HCT116 (cell line): ENCODE data around the gene HAPLN2. TPM values are rescaled to one million over a fixed set of nuclear protein-coding genes. Genes with fewer than 3 reads are reported as not detected.

Source experiments
- ATAC-seq: fragments of 200-7000 bp; cut with Tn5 transposase; 2 replicates; pipeline ENCODE4 v1.9.1; 2020; ENCODE audit warnings: mild to moderate bottlenecking, moderate library complexity
- BruUV-seq: library from RNA; stranded (reverse); fragments of 400-500 nt; replicated peaks from 2 replicates; lab custom pipeline; 2021; lab: Mats Ljungman, UMichigan
- CTCF ChIA-PET: fragments of 300-600 bp; sonication (Branson Sonifier 250); formaldehyde crosslinking; loops from one replicate; lab custom pipeline; 2021; ENCODE audit warnings: antibody characterized with exemption; lab: Charles Lee
- POLR2A ChIA-PET: fragments of 300-600, 350-600 bp; sonication (Branson Sonifier 250); formaldehyde crosslinking; loops from one replicate; lab custom pipeline; 2021; ENCODE audit warnings: antibody characterized with exemption; lab: Charles Lee
- RAD21 ChIA-PET, 2 experiments: fragments of 300-600 bp; sonication (Branson Sonifier 250); formaldehyde crosslinking; loops; one replicate each; lab custom pipeline; 2023; ENCODE audit warnings: low total read pairs in 2 of 2; ENCODE audit not compliant: uncharacterized antibody in 2 of 2, unreplicated experiment in 2 of 2, low non-redundant PET in 1 of 2; lab: Charles Lee
- DNase-seq: peaks from one replicate; pipeline ENCODE4 v3.0.0-alpha.2; 2010; ENCODE audit warnings: low read depth, low spot score
- H2AFZ ChIP-seq: fragments of 200-600 bp; shearing (Covaris generic), sonication (generic); 2 replicates; pipeline ENCODE4 v1.6.1; 2017; ENCODE audit warnings: low read depth, mixed run types, mixed read lengths, antibody characterized with exemption, low read length; ENCODE audit not compliant: poor library complexity, severe bottlenecking
- H3K27ac ChIP-seq: 2 replicates; pipeline ENCODE4 v1.5.1; 2012; ENCODE audit warnings: low read depth, low read length
- H3K27me3 ChIP-seq: fragments of 200-600 bp; sonication (generic); 2 replicates; pipeline ENCODE4 v1.6.1; 2016; ENCODE audit warnings: mixed run types, low read length, mixed read lengths; ENCODE audit not compliant: insufficient read depth
- H3K36me3 ChIP-seq, 2 experiments: fragments of 200-500 bp in 1 of 2; fragments of 200-600 bp in 1 of 2; sonication (Bioruptor generic) in 1 of 2; sonication (generic) in 1 of 2; 2 replicates each; pipeline versions ENCODE4 v1.5.1 to v1.6.1; 2014 to 2016; ENCODE audit warnings: low read length in 2 of 2, inconsistent platforms in 1 of 2, mixed read lengths in 1 of 2, mixed run types in 1 of 2; ENCODE audit not compliant: insufficient read depth in 2 of 2, control insufficient read depth in 1 of 2
- H3K4me1 ChIP-seq, 2 experiments: fragments of 200-600 bp in 1 of 2; sonication (generic) in 1 of 2; 2 replicates each; pipeline versions ENCODE4 v1.5.1 to v1.6.1; 2012 to 2017; ENCODE audit warnings: low read length in 2 of 2, inconsistent platforms in 1 of 2, mild to moderate bottlenecking in 1 of 2, mixed read lengths in 1 of 2, mixed run types in 1 of 2, moderate library complexity in 1 of 2; ENCODE audit not compliant: insufficient read depth in 2 of 2, control insufficient read depth in 1 of 2
- H3K4me2 ChIP-seq: fragments of 200-600 bp; sonication (generic); 2 replicates; pipeline ENCODE4 v1.6.1; 2017; ENCODE audit warnings: mixed run types, low read length, mixed read lengths
- H3K4me3 ChIP-seq, 2 experiments: fragments of 200-600 bp in 1 of 2; sonication (generic) in 1 of 2; replicated peaks in 1 of 2; 2 replicates each; pipeline ENCODE4 v1.5.1; 2011 to 2016; ENCODE audit warnings: low read length in 2 of 2, control low read depth in 1 of 2, low read depth in 1 of 2, mild to moderate bottlenecking in 1 of 2, mixed read lengths in 1 of 2, mixed run types in 1 of 2
- H3K79me2 ChIP-seq: fragments of 200-600 bp; sonication (generic); 2 replicates; pipeline ENCODE4 v1.6.1; 2017; ENCODE audit warnings: mild to moderate bottlenecking, mixed run types, low read length, moderate library complexity, mixed read lengths; ENCODE audit not compliant: insufficient read depth
- H3K9ac ChIP-seq: fragments of 200-600 bp; sonication (generic); 2 replicates; pipeline ENCODE4 v1.6.1; 2016; ENCODE audit warnings: low read length, mixed read lengths
- H3K9me2 ChIP-seq: fragments of 200-600 bp; sonication (generic), shearing (Covaris generic); 2 replicates; pipeline ENCODE4 v1.6.1; 2017; ENCODE audit warnings: mixed run types, mild to moderate bottlenecking, moderate library complexity; ENCODE audit not compliant: insufficient read depth
- H3K9me3 ChIP-seq, 2 experiments: fragments of 200-500 bp in 1 of 2; fragments of 200-600 bp in 1 of 2; sonication (Bioruptor generic) in 1 of 2; sonication (generic) in 1 of 2; 2 replicates each; pipeline ENCODE4 v1.6.1; 2014 to 2017; ENCODE audit warnings: low read length in 2 of 2, mixed read lengths in 2 of 2, inconsistent platforms in 1 of 2, low read depth in 1 of 2, mild to moderate bottlenecking in 1 of 2, mixed run types in 1 of 2, moderate library complexity in 1 of 2; ENCODE audit not compliant: control insufficient read depth in 1 of 2, insufficient read depth in 1 of 2
- H4K20me1 ChIP-seq: fragments of 200-600 bp; sonication (generic), shearing (Covaris generic); 2 replicates; pipeline ENCODE4 v1.6.1; 2017; ENCODE audit warnings: mixed run types, mild to moderate bottlenecking, moderate library complexity; ENCODE audit not compliant: insufficient read depth
- CBX3 ChIP-seq: IDR thresholded peaks from 2 replicates; pipeline ENCODE4 v1.6.1; 2012; ENCODE audit warnings: low read depth
- CEBPB ChIP-seq: IDR thresholded peaks from 2 replicates; pipeline ENCODE4 v1.6.1; 2012; ENCODE audit warnings: low read depth
- CTCF ChIP-seq, 3 experiments: fragments of 200-600 bp in 1 of 3; sonication (generic) in 1 of 3; IDR thresholded peaks in 2 of 3; conservative IDR thresholded peaks in 1 of 3; 2 replicates each; pipeline ENCODE4 v1.5.1; 2012 to 2017; ENCODE audit warnings: low read depth in 2 of 3, low read length in 2 of 3, antibody characterized with exemption in 1 of 3, borderline replicate concordance in 1 of 3, control low read depth in 1 of 3, mild to moderate bottlenecking in 1 of 3, mixed read lengths in 1 of 3, mixed run types in 1 of 3, moderate library complexity in 1 of 3; ENCODE audit not compliant: insufficient read depth in 1 of 3
- MAX ChIP-seq: IDR thresholded peaks from 2 replicates; pipeline ENCODE4 v1.6.1; 2012
- REST ChIP-seq: IDR thresholded peaks from 2 replicates; pipeline ENCODE4 v1.6.1; 2012; ENCODE audit warnings: low read depth
- intact Hi-C: fragments of 100-400 bp; cut with micrococcal nuclease; formaldehyde crosslinking; loops from 2 replicates; pipeline ENCODE4 v1.10.0; 2022
- total RNA-seq: library from RNA; stranded (reverse); gene quantifications from one replicate; pipeline ENCODE4 v1.2.1, GENCODE V29; 2021; ENCODE audit not compliant: unreplicated experiment

Gene HAPLN2
- total RNA-seq, 1 experiment from 2014 or later = 0.54 TPM

GRCh38 chr1:156652992-156653355, 33.8 kb downstream of the HAPLN2 start:
- no peaks in the 10 kb centered on the region for H3K9me2 ChIP-seq
- H3K4me1 ChIP-seq = peaks cover 5 to 15% of the 10 kb centered on the region in 2 experiments; a peak in 3 of 4 replicates
- H3K27ac ChIP-seq = no peak overlapping the region
- no peaks in the 10 kb centered on the region for H3K9me3 ChIP-seq
- H3K36me3 ChIP-seq = peaks cover 27 to 60% of the 10 kb centered on the region in 2 experiments
- intact Hi-C loops = no loop called here
- H3K9ac ChIP-seq = no peak overlapping the region
- DNase-seq (no peak), ATAC-seq (no peak)
- H3K27me3 ChIP-seq = no peaks in the 10 kb centered on the region
- peaks cover 99% of the 10 kb centered on the region for H3K79me2 ChIP-seq
- no peak overlapping the region for H2AFZ ChIP-seq
- no peak overlapping the region for H3K4me3 ChIP-seq
- peaks cover 10% of the 10 kb centered on the region; the same call in 1 of the 2 replicates for H4K20me1 ChIP-seq
- CTCF ChIA-PET = no interaction called here
- RAD21 ChIA-PET = no interaction called here
- POLR2A ChIA-PET = interaction anchor here (1.2 kb wide), 1 partner anchor 9 kb away, joined by 3 read pairs; no protein-coding TSS in a partner anchor
- TF ChIP-seq MAX = no peak
- no peak for TF ChIP-seq REST
- no peak for TF ChIP-seq CTCF (IDR thresholded peaks at IDR 0.05 in 2 of 3, conservative IDR thresholded peaks at IDR 0.05 in 1 of 3; ENCODE audit: borderline replicate concordance in 1 of 3, insufficient read depth in 1 of 3, low read depth in 2 of 3, low read length in 2 of 3)
- TF ChIP-seq CBX3 = no peak
- TF ChIP-seq CEBPB = no peak
- H3K4me2 ChIP-seq = no peak overlapping the region
- no TSS peak for BruUV-seq
